Astrocyte of the spinal cord (primary cell): Measurements from ENCODE around the gene GRPR.
"Not testable (repeated sequence)": the region's sequence is repeated elsewhere in the genome, so short reads cannot be mapped to it uniquely, and the experiment has no call there.

Experiments
- DNase-seq: peaks from one replicate; pipeline ENCODE4 v3.0.0; 2011; ENCODE audit warnings: low read depth, low spot score
- H3K4me3 ChIP-seq: 2 replicates; pipeline ENCODE4 v1.5.1; 2011; ENCODE audit warnings: low read depth, mild to moderate bottlenecking, low read length, moderate library complexity
- in situ Hi-C: cut with HindIII; loops from 2 replicates; pipeline ENCODE4 v1.10.0; 2017; ENCODE audit warnings: low sequenced_read_pairs
- TF ChIP-seq, protein P1 (sequence below): IDR thresholded peaks from 2 replicates; pipeline ENCODE4 v1.5.1; 2012; ENCODE audit warnings: low read depth, mild to moderate bottlenecking, low read length, inconsistent platforms

Gene GRPR

GRCh38 chrX:16141422-16142245 is 18.3 kb downstream of the GRPR start:
- TF ChIP-seq, protein P1, sequence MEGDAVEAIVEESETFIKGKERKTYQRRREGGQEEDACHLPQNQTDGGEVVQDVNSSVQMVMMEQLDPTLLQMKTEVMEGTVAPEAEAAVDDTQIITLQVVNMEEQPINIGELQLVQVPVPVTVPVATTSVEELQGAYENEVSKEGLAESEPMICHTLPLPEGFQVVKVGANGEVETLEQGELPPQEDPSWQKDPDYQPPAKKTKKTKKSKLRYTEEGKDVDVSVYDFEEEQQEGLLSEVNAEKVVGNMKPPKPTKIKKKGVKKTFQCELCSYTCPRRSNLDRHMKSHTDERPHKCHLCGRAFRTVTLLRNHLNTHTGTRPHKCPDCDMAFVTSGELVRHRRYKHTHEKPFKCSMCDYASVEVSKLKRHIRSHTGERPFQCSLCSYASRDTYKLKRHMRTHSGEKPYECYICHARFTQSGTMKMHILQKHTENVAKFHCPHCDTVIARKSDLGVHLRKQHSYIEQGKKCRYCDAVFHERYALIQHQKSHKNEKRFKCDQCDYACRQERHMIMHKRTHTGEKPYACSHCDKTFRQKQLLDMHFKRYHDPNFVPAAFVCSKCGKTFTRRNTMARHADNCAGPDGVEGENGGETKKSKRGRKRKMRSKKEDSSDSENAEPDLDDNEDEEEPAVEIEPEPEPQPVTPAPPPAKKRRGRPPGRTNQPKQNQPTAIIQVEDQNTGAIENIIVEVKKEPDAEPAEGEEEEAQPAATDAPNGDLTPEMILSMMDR: no peak
- H3K4me3 ChIP-seq: no peak overlapping the region
- no peak for DNase-seq
- in situ Hi-C loops: no loop called here

DNA sequence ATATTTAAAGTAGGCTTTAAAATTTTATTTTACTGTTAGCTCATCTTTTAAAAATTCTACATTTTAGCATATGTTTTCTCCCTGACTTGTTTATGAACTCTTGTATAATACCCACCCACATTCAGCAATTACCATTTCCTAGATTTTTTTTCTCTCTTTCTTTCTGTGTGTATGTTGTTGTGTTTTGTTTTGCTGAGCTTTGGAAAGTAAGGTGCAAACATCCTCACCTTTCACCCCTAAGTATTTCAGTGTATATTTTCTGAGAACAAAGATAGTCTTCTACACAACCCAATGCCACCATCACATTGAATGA is 18.8 kb downstream of the GRPR start:
- TF ChIP-seq, protein P1: no peak
- H3K4me3 ChIP-seq: no peak overlapping the region
- in situ Hi-C loops: no loop called here
- DNase-seq: no peak

- no peak for DNase-seq
- no peak overlapping the region for H3K4me3 ChIP-seq
- in situ Hi-C loops: no loop called here
- TF ChIP-seq, protein P1: no peak
These were observed 20.6 kb downstream of the GRPR start for GRCh38 chrX:16143968-16144367.

- DNase-seq: no peak
- in situ Hi-C loops: no loop called here
- no peak overlapping the region for H3K4me3 ChIP-seq
- TF ChIP-seq, protein P1: no peak
These were observed 21.1 kb downstream of the GRPR start for GRCh38 chrX:16144420-16144819.

DNA sequence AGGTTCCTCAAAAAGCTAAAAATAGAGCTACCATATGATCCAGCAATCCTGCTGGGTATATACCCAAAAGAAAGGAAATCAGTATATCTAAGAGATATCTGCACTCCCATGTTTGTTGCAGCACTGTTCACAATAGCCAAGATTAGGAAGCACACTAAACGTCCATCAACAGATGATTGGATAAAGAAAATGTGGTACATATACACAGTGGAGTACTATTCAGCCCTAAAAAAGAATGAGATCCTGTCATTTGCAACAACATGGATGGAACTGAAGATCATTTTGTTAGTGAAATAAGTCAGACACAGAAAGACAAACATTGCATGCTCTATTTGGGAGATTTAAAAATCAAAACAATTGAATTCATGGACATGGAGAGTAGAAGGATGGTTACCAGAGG is 21.7 kb downstream of the GRPR start:
- in situ Hi-C loops, H3K4me3 ChIP-seq, DNase-seq: not testable (repeated sequence)

DNA sequence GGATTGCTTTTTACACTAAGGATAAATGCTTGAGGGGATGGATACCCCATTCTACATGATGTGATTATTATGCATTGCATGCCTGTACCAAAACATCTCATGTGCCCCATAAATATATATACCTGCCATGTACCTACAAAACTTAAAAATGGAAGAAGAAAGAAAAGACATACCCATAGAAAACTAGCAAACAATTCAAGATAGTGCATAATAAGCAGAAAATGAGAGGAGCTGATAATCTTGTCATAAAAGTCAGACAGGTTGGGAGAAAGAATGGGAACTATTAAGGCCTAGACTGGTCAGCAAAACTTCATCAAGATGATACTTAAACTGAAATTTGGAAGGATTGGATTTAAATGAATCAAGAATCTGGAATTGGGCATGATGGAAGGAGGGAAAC is 22.3 kb downstream of the GRPR start:
- H3K4me3 ChIP-seq: no peak overlapping the region
- DNase-seq: no peak
- in situ Hi-C loops: no loop called here
- TF ChIP-seq, protein P1: no peak

DNA sequence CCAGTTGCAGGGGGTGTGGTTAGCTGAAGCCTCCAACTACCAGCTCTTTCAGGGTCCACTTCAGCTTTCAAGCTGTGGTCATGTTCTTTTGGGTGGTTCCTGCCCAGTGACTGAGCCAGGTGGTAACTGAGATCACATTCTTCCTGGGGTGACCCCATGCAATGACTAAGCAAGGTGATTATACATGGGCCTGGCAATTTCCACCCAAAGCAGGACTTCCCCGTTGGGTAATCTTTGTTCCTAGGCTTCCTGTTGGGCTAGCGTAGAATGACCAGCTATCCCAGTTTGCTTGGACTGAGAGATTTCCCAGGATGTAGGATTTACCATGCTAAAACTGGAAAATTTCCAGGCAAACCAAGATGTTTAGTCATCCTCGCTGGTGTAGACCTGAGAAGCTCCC is 25.5 kb downstream of the GRPR start:
- H3K4me3 ChIP-seq: no peak overlapping the region
- TF ChIP-seq, protein P1: no peak
- in situ Hi-C loops: no loop called here
- DNase-seq: no peak
